IMR-90 (cell line): ENCODE results near the gene SSH2. TPM values are rescaled to one million over a fixed set of nuclear protein-coding genes. Genes with fewer than 3 reads are reported as not detected.
A peak's percentile ranks its signal among the peaks of the same experiment; 100 is the strongest.

ENCODE experiments used
- ATAC-seq: fragments of 200-7000 bp; cut with Tn5 transposase; 2 replicates; pipeline ENCODE4 v1.9.1; 2020; ENCODE audit warnings: low read depth, mild to moderate bottlenecking, moderate library complexity
- BruUV-seq: library from RNA; stranded (reverse); fragments of 400-500 nt; replicated peaks from 2 replicates; lab custom pipeline; 2021; lab: Mats Ljungman, UMichigan
- CTCF ChIA-PET: fragments of 300-600 bp; formaldehyde crosslinking; extraction: SDS; loops from one replicate; lab custom pipeline; 2021; ENCODE audit warnings: antibody characterized with exemption; lab: Yijun Ruan, JAX
- POLR2A ChIA-PET: fragments of 300-600 bp; sonication (Branson Sonifier 250); formaldehyde crosslinking; loops from one replicate; lab custom pipeline; 2022; ENCODE audit warnings: antibody characterized with exemption; ENCODE audit not compliant: unreplicated experiment; lab: Charles Lee
- DNase-seq: peaks from one replicate; pipeline ENCODE4 v3.0.0; 2013
- H2AFZ ChIP-seq: replicated peaks from 2 replicates; pipeline ENCODE3; 2013; ENCODE audit warnings: low read length, mild to moderate bottlenecking; ENCODE audit not compliant: poor library complexity
- H2AK5ac ChIP-seq: 2 replicates; pipeline ENCODE4 v1.6.1; 2013; ENCODE audit warnings: low read depth, low read length, inconsistent platforms
- H2AK9ac ChIP-seq: replicated peaks from 2 replicates; pipeline ENCODE3; 2013; ENCODE audit warnings: mild to moderate bottlenecking, low read depth, low read length, moderate library complexity; ENCODE audit not compliant: poor library complexity
- H2BK120ac ChIP-seq: 2 replicates; pipeline ENCODE4 v1.6.1; 2013; ENCODE audit warnings: low read depth, low read length, inconsistent platforms
- H2BK15ac ChIP-seq: 3 replicates; pipeline ENCODE4 v1.6.1; 2013; ENCODE audit warnings: low read depth, low read length, inconsistent platforms
- H2BK20ac ChIP-seq: 2 replicates; pipeline ENCODE4 v1.6.1; 2013; ENCODE audit warnings: low read depth, mild to moderate bottlenecking, inconsistent platforms, low read length, moderate library complexity
- H2BK5ac ChIP-seq: 2 replicates; pipeline ENCODE4 v1.6.1; 2013; ENCODE audit warnings: mild to moderate bottlenecking, low read depth, low read length, inconsistent platforms; ENCODE audit not compliant: poor library complexity, severe bottlenecking
- H3K14ac ChIP-seq: replicated peaks from 2 replicates; pipeline ENCODE4 v1.6.1; 2013; ENCODE audit warnings: low read depth, low read length, inconsistent platforms
- H3K18ac ChIP-seq: 2 replicates; pipeline ENCODE4 v1.6.1; 2013; ENCODE audit warnings: low read depth, low read length, control low read depth
- H3K23ac ChIP-seq: 2 replicates; pipeline ENCODE4 v1.6.1; 2013; ENCODE audit warnings: low read depth, low read length, inconsistent platforms
- H3K27ac ChIP-seq: 2 replicates; pipeline ENCODE4 v1.5.1; 2013; ENCODE audit warnings: mild to moderate bottlenecking, control low read depth, low read length; ENCODE audit not compliant: insufficient read depth
- H3K27me3 ChIP-seq: 2 replicates; pipeline ENCODE4 v1.6.1; 2013; ENCODE audit warnings: low read length; ENCODE audit not compliant: control insufficient read depth, insufficient read depth
- H3K36me3 ChIP-seq: 2 replicates; pipeline ENCODE4 v1.6.1; 2013; ENCODE audit warnings: low read length, mixed read lengths; ENCODE audit not compliant: control insufficient read depth, insufficient read depth
- H3K4ac ChIP-seq: 2 replicates; pipeline ENCODE4 v1.6.1; 2013; ENCODE audit warnings: low read depth, low read length, inconsistent platforms
- H3K4me1 ChIP-seq: 2 replicates; pipeline ENCODE4 v1.6.1; 2013; ENCODE audit warnings: low read length, mixed read lengths; ENCODE audit not compliant: control insufficient read depth, insufficient read depth
- H3K4me2 ChIP-seq: 2 replicates; pipeline ENCODE4 v1.6.1; 2013; ENCODE audit warnings: low read depth, mild to moderate bottlenecking, control low read depth, low read length, moderate library complexity
- H3K4me3 ChIP-seq: 2 replicates; pipeline ENCODE4 v1.5.1; 2013; ENCODE audit warnings: low read depth, mild to moderate bottlenecking, control low read depth, low read length, moderate library complexity; ENCODE audit not compliant: insufficient read depth
- H3K56ac ChIP-seq: 2 replicates; pipeline ENCODE4 v1.6.1; 2013; ENCODE audit warnings: low read length, inconsistent platforms; ENCODE audit not compliant: insufficient read depth; ENCODE audit errors: extremely low read depth
- H3K79me1 ChIP-seq, 2 experiments: 2 replicates each; pipeline ENCODE4 v1.6.1; 2013; ENCODE audit warnings: low read length in 2 of 2, inconsistent platforms in 1 of 2, low read depth in 1 of 2
- H3K9ac ChIP-seq: 2 replicates; pipeline ENCODE4 v1.6.1; 2013; ENCODE audit warnings: low read depth, low read length, control low read depth
- H3K9me1 ChIP-seq: 2 replicates; pipeline ENCODE4 v1.6.1; 2013; ENCODE audit warnings: low read length, inconsistent platforms; ENCODE audit not compliant: insufficient read depth
- H3K9me3 ChIP-seq: 2 replicates; pipeline ENCODE4 v1.6.1; 2013; ENCODE audit warnings: low read length; ENCODE audit not compliant: control insufficient read depth, insufficient read depth
- H4K20me1 ChIP-seq: 2 replicates; pipeline ENCODE4 v1.6.1; 2013; ENCODE audit warnings: low read length, inconsistent platforms; ENCODE audit not compliant: insufficient read depth
- H4K5ac ChIP-seq: 2 replicates; pipeline ENCODE4 v1.6.1; 2013; ENCODE audit warnings: mild to moderate bottlenecking, low read depth, low read length, control low read depth
- H4K8ac ChIP-seq, 2 experiments: 2 replicates each; pipeline ENCODE4 v1.6.1; 2013; ENCODE audit warnings: low read depth in 2 of 2, low read length in 2 of 2, control low read depth in 1 of 2, inconsistent platforms in 1 of 2
- H4K91ac ChIP-seq: 2 replicates; pipeline ENCODE4 v1.6.1; 2013; ENCODE audit warnings: low read depth, low read length, inconsistent platforms; ENCODE audit not compliant: insufficient read depth
- BHLHE40 ChIP-seq: fragments of 150-350 bp; IDR thresholded peaks from 2 replicates; pipeline ENCODE4 v1.6.1; 2016; ENCODE audit warnings: mild to moderate bottlenecking, low read depth, low read length
- CEBPB ChIP-seq: IDR thresholded peaks from 2 replicates; pipeline ENCODE4 v1.6.1; 2012; ENCODE audit warnings: low read depth, low read length, improper control_type of control experiment
- CHD1 ChIP-seq: IDR thresholded peaks from 2 replicates; pipeline ENCODE4 v1.6.1; 2012; ENCODE audit warnings: low read depth, low read length, improper control_type of control experiment
- MAFK ChIP-seq: IDR thresholded peaks from 2 replicates; pipeline ENCODE4 v1.6.1; 2012; ENCODE audit warnings: low read depth, low read length, improper control_type of control experiment
- MAZ ChIP-seq: IDR thresholded peaks from 2 replicates; pipeline ENCODE4 v1.6.1; 2012; ENCODE audit warnings: low read depth, mild to moderate bottlenecking, low read length, improper control_type of control experiment, moderate library complexity, borderline replicate concordance
- NFE2L2 ChIP-seq: fragments of 150-350 bp; IDR thresholded peaks from 2 replicates; pipeline ENCODE4 v1.6.1; 2016; ENCODE audit warnings: low read depth, mild to moderate bottlenecking, low read length
- POLR2A ChIP-seq: IDR thresholded peaks from 2 replicates; pipeline ENCODE4 v1.6.1; 2012; ENCODE audit warnings: mild to moderate bottlenecking, low read depth, low read length
- RAD21 ChIP-seq: IDR thresholded peaks from 2 replicates; pipeline ENCODE4 v1.6.1; 2012; ENCODE audit warnings: low read length, improper control_type of control experiment
- RFX5 ChIP-seq: IDR thresholded peaks from 2 replicates; pipeline ENCODE4 v1.8.0; 2012; ENCODE audit warnings: low read depth, mild to moderate bottlenecking, low read length, moderate library complexity
- SMC3 ChIP-seq: fragments of 150-350 bp; IDR thresholded peaks from 2 replicates; pipeline ENCODE4 v1.6.1; 2016; ENCODE audit warnings: low read depth, mild to moderate bottlenecking, antibody characterized with exemption, low read length, moderate library complexity
- WGBS, 2 experiments: methylation state at CpG; one replicate each; pipeline versions ENCODE4 v1.1.5 to v1.1.7; 2013; ENCODE audit warnings: missing lambda C conversion rate in 2 of 2; ENCODE audit not compliant: insufficient read length in 1 of 2; ENCODE audit errors: extremely low coverage in 2 of 2; 5-methylcytosine and 5-hydroxymethylcytosine counted together
- dilution Hi-C: fragments of 300-500 bp; cut with HindIII; formaldehyde crosslinking; loops from one replicate; pipeline ENCODE4 v1.14.3; 2018; ENCODE audit warnings: low sequenced_read_pairs; ENCODE audit not compliant: unreplicated experiment
- in situ Hi-C: fragments of 300-500 bp; cut with MboI; formaldehyde crosslinking; loops from 3 replicates; pipeline ENCODE4 v1.14.3; 2019; ENCODE audit warnings: low sequenced_read_pairs, inconsistent platforms, mixed read lengths
- intact Hi-C: fragments of 100-400 bp; cut with micrococcal nuclease; formaldehyde crosslinking; loops from 2 replicates; pipeline ENCODE4 v1.10.0; 2022
- polyA plus RNA-seq, 3 experiments: library from polyadenylated mRNA; depleted of rRNA; stranded (reverse); fragments of >200 nt; gene quantifications; 2 replicates each; pipeline ENCODE4 v1.2.3, GENCODE V29; 2012; ENCODE audit warnings: low replicate concordance in 1 of 3
- total RNA-seq: library from RNA; depleted of rRNA; stranded (reverse); fragments of >200 nt; gene quantifications from 2 replicates; pipeline ENCODE4 v1.2.3, GENCODE V29; 2012

Gene SSH2
- total and polyA plus RNA-seq, 2 of the 4 experiments (the other 2 are of a cell fraction): 9.3 TPM

DNA sequence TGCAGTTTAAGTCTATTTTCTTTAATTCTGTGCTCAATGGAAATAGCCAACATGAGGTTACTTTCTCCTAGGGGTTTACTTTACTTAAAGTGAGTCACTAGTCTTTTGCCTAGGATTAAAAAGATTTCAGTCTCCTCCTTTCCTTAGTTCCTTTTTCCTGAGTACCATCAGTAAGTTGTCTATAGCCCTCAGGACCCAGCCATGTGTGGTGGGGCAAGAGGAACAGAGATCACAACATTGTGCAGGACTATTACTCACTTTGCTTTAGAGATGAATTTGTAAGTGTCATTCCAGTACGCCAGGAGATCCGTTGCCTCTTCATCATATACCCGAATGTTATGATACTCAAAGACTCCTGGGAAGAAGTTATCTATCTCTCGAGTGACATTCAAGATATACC lies 279.6 kb downstream of the SSH2 start:
- Histone ChIP-seq H3K4me3 (no peak overlapping the region), H2BK20ac (no peak overlapping the region), H4K20me1 (no peaks in the 10 kb centered on the region), H4K5ac (no peak overlapping the region), H3K4me2 (no peak overlapping the region), H3K4me1 (peaks cover 9% of the 10 kb centered on the region), H3K27ac (no peak overlapping the region), H3K23ac (no peak overlapping the region), H3K4ac (0 out of 2 replicates have a peak overlapping the region, but pooled peaks have one; percentile 12), H3K56ac (no peak overlapping the region), H3K18ac (no peak overlapping the region), H3K14ac (no peak overlapping the region), H2AK5ac (no peak overlapping the region), H2BK5ac (no peak overlapping the region), H2BK15ac (no peak overlapping the region; the same call in 2 of the 3 replicates), H2AK9ac (no peak overlapping the region), H3K9ac (no peak overlapping the region), H3K9me1 (peaks cover 5% of the 10 kb centered on the region; the same call in 1 of the 2 replicates), H4K91ac (no peak overlapping the region), H3K36me3 (peaks cover 7% of the 10 kb centered on the region), H4K8ac (no peak overlapping the region), H2AFZ (no peak overlapping the region), H3K27me3 (no peaks in the 10 kb centered on the region), H3K9me3 (no peaks in the 10 kb centered on the region), H2BK120ac (no peak overlapping the region), H3K79me1 (no peaks in the 10 kb centered on the region; a peak in 1 of 4 replicates)
- ATAC-seq (no peak), DNase-seq (no peak)
- ChIA-PET CTCF (no interaction called here), POLR2A (no interaction called here)
- TF ChIP-seq MAZ (no peak), CHD1 (no peak), POLR2A (no peak), RFX5 (no peak), NFE2L2 (no peak), SMC3 (no peak), RAD21 (no peak), MAFK (no peak), BHLHE40 (no peak), CEBPB (no peak)
- dilution Hi-C loops: no loop called here
- in situ Hi-C loops: no loop called here
- BruUV-seq: no TSS peak
- no CpG with 5 or more reads among the region's 4 CpGs for WGBS, 2 experiments
- intact Hi-C loops: no loop called here
